NOMO-1 treated with DMSO at 0.1 percent for 48 hours (cell line): ENCODE results near the gene SRSF7.
"Not testable (repeated sequence)": the region's sequence is repeated elsewhere in the genome, so short reads cannot be mapped to it uniquely, and the experiment has no call there.

Experiments
- DNase-seq: peaks from one replicate; lab custom pipeline; 2025; ENCODE audit not compliant: unreplicated experiment; lab: John Stamatoyannopoulos, UW

Gene SRSF7

GRCh38 chr2:38750891-38751595 is at the start of gene SRSF7:
Gene SRSF7 (minus strand): TSS chr2:38751361. CDS start chr2:38751256, 105 bp downstream.
- DNase-seq = peak; percentile 96

GRCh38 chr2:38797953-38798352 is 46.8 kb upstream of the SRSF7 start:
- no peak for DNase-seq

DNA sequence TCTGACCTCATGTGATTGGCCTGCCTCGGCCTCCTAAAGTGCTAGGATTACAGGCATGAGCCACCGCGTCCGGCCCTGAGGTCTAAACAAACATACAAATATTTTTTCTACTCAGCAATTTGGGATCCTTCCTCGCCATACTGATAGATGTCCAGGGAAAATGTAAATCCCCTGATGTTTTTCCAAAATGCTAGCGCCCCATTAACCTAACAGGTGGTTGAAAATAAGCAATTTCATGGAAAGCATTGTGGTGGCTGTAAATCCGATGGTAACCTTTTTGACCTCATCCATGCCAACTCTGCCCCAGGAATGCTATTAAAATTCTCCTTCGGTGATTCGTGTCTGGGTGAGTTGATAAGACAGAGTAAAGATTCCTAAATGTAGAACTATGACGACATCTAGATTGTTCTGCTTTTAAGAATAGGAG is 46.1 kb upstream of the SRSF7 start:
- no peak for DNase-seq

DNA sequence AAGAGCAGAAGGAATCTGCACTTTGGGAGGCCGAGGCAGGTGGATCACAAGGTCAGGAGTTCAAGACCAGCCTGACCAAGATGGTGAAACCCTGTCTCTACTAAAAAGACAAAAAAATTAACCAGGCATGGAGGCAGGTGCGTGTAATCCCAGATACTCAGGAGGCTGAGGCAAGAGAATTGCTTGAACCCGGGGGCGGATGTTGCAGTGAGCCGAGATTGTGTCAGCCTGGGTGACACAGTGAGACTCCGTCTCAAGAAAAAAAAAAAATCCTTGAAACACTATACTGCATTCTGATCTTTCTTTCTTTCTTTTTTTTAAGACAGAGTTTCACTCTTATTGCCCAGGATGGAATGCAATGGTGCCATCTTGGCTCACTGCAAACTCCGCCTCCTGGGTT is 43.9 kb upstream of the SRSF7 start:
- not testable (repeated sequence) for DNase-seq

GRCh38 chr2:38794235-38794946 is 43.2 kb upstream of the SRSF7 start:
- no peak for DNase-seq

GRCh38 chr2:38793511-38793910 is 42.4 kb upstream of the SRSF7 start:
- no peak for DNase-seq

DNA sequence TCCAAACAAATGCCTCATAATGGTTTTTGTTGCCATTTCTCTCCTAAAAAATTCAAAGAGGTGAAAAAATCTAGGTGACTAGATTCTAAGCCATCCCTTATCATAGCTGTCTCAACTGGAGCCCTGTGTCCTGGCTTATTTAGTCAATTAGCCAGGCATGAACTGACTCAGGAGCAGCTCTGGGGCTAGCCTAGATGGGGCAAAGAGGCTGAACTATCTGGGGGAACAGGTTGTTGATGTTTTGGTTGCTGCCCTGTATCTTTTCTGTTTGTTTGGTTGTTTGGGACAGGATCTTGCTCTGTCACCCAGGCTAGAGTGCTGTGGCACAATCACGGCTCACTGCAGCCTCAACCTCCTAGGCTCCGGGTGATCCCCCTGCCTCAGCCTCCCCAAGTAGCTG is 41.6 kb upstream of the SRSF7 start:
- no peak for DNase-seq

GRCh38 chr2:38792321-38792720 is 41.2 kb upstream of the SRSF7 start:
- DNase-seq = not testable (repeated sequence)

- DNase-seq = peak; percentile 55
Measured at GRCh38 chr2:38791744-38792143, 40.6 kb upstream of the SRSF7 start.

DNA sequence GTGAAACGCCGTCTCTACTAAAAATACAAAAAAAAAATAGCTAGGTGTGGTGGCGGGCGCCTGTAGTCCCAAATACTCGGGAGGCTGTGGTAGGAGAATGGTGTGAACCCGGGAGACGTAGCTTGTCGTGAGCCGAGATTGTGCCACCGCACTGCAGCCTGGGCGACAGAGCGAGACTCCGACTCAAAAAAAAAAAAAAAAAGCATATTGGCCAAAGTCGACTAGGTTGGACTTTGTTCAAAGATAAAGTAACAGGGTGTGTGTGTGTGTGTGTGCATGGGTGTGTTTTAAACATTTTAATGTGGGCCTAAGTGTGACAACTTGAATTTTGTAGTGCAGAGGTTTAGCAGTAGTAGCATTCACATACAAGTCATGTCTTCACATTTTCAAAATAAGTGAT is 38.5 kb upstream of the SRSF7 start:
- no peak for DNase-seq

- DNase-seq = no peak
Measured at GRCh38 chr2:38788306-38788705, 37.1 kb upstream of the SRSF7 start.

DNA sequence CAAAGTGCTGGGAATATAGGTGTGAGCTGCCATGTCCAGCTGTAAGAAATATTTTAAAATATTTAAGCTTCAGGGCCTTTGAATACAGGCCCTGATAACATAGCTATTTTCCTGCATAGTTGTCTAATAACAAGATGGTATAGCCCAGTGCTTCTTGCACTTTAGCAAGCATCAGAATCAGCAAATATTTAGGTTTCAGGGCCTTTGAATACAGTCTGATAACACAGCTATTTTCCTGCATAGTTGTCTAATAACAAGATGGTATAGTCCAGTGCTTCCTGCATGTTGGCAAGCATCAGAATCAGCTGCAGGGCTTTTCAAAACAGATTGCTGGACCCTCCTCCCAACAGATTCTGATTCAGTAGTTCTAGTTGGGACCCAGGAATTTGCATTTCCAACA is 32.4 kb upstream of the SRSF7 start:
- DNase-seq = no peak

- no peak for DNase-seq
Measured at GRCh38 chr2:38778687-38779082, 27.5 kb upstream of the SRSF7 start.

GRCh38 chr2:38776531-38776930 is 25.4 kb upstream of the SRSF7 start:
- DNase-seq = no peak

- DNase-seq = no peak
Measured at GRCh38 chr2:38775921-38776225, 24.7 kb upstream of the SRSF7 start.

- no peak for DNase-seq
Measured at GRCh38 chr2:38775097-38775920, 24.1 kb upstream of the SRSF7 start.

GRCh38 chr2:38771632-38772031 is 20.5 kb upstream of the SRSF7 start:
- no peak for DNase-seq

GRCh38 chr2:38765551-38765950 is 14.4 kb upstream of the SRSF7 start:
- DNase-seq = no peak

DNA sequence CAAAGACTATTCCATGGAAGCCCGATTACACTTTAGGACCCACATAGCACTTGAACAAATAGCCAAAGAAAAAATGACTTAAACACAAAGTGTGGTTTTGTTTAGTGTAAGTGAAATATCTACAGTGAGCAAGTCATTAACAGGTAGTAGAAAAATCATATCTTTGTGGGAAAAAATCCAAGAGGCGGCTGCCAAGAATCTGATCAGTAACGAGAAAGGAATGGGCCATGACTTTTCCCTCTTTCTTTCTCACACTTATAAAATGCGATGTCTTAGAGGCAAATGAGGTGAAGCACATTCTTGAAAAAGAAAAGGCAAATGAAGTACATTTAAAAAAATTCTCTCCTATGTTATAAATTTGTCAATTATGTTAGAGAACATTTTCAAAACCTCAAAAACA is 14.0 kb upstream of the SRSF7 start:
- DNase-seq = no peak

DNA sequence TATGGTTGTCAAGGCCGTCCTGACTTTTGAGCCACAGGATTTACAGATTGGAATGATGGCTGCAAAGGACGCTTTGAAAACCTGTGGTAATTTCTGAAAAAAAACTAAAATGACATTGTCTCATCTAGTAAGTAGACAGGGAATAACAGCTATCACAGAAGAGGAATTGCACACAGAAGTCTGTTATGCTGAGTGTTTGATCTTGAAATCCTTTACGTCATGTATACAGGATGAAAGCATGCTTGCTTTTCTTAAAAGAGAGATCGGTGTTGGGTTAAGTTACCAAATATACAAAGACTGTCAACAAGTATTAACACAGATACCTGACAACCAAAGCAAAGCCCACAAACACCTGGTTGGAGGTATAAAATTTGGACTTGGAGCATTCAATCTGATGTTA is 12.6 kb upstream of the SRSF7 start:
- no peak for DNase-seq

- no peak for DNase-seq
Measured at GRCh38 chr2:38763228-38763627, 12.1 kb upstream of the SRSF7 start.

- DNase-seq = not testable (repeated sequence)
Measured at GRCh38 chr2:38755891-38756290, 4.7 kb upstream of the SRSF7 start.
